ENCODE results near the gene MRPS22.

GRCh38 chr3:139388821-139389551 is 45.2 kb downstream of the MRPS22 start:
- TF ChIP-seq CTCF (IDR thresholded peaks at IDR 0.05) (no peak), POLR2A (IDR thresholded peaks at IDR 0.05) (no peak)

All from testis (tissue), 2 donors.